Hindlimb muscle (tissue), 1 donor: ENCODE results near the gene NR3C1. TPM values are rescaled to one million over a fixed set of nuclear protein-coding genes. Genes with fewer than 3 reads are reported as not detected.

Source experiments
- DNase-seq: peaks from one replicate; pipeline ENCODE4 v3.0.0-alpha.2; 2013
- polyA plus RNA-seq: library from polyadenylated mRNA; unstranded; fragments of 120-200 nt; gene quantifications from one replicate; pipeline ENCODE4 v1.2.1, GENCODE V29; 2013; ENCODE audit not compliant: insufficient read length

NR3C1 gene
- polyA plus RNA-seq, 1 donor = 60.2 TPM

DNA sequence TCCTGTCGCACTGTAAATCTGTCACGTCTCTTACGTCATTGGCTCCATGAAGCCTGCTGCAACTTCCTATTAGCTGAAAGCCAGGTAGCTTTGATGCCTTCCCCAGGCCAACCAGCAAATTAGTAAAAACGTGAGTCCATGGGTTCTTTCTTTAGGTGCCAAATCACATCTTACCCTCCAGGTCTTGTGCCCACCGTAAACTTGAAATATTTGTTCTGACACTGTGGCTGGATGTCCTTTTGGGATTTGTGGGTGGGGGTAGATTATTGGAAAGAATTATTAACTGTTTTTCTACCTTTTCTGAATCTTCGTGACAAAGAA is 172.8 kb downstream of the NR3C1 start:
- DNase-seq = no peak

DNA sequence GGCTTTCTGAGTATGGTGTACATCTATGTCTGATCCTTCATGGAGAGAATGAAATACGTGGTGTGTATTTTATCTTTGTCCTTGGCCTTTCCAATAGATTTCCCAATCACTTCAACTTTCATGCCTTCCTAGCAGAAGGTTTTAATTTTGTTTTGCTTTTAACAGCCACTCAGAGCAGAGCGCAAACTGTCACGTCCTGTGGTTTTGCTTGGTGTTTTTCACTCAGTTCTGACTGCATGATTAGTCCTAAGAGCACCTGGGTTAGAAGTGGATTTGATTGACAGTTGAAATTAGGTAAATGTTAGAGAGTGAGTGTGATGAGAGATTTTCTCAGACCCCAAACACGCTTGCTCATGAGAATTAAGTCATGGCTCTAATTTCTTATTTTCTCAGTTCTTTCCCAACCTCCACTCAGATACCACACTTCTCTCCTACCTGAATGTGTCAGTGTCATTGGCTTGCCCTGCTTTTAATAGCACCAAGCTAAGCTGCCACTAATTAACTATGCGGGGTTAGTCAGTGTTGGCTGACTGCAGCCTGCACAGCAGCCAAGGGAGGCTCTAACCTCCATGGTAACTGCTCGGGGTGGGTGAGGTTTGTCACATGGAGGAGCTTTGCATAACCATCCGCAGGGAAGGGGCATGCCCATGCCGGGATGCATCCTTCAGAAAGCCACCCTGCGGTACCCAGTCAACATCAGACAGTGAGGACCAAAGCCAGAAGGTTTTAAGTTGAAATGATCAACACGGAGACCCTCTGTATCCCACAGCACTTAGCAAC is 173.4 kb downstream of the NR3C1 start:
- DNase-seq = no peak

DNA sequence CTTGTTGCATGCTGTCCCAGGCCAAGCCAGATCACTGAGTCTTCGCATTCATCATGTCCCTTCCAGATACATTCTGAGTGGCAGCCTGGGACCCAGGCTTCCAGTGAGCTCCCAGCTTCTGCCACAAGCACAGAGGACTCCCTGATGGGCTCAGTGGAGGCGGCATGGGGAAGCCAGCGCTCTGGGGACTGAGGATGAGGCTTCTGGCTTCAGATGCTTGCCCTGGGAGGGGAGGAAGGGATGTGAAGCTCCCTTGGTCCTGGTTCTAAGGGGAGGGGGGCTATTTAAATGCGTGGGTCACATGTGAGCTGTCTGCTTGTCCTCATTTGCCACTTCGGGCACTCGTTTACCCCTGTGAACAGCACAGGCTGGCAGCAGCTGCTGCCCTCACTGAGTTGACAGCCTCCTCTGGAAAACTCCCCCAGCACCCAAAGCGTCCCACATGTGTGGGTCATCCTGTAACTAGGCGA is 174.0 kb downstream of the NR3C1 start:
- DNase-seq = no peak

DNA sequence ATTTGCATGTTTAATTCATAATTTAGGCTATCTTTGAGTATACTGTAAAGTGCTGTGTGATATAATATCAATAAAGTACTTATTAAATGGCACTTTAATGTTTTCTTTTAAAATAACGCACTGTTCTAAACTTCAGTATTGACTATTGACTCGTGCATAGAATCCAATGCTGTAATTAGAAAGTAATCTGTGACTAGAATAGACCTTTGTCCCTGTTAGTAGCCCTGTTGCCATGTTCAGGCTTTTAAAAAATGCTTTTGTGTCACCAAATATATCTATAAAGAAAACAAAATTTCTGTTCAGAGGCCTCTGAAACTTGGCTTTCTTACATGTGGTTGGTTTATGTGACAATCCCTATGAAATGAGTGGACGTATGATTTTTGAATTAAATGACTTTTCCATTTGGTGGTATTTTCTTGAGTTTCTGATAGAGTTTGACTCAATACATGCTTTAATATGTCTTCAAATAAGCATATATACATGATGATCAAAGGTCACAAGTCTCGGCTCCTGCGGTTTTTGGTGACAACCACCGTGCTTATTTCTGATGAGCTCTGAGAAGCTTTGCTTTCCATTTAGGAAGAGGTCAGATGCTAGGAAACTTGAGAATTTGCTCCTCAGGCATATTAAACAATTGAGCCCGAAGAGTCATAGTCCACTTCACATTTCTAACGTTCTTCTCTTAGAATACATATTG is 174.7 kb downstream of the NR3C1 start:
- DNase-seq = no peak
